NCI-H1436 treated with DMSO at 0.1 percent for 48 hours (cell line): ENCODE data around the gene ZP4.
"Not testable (repeated sequence)": the region's sequence is repeated elsewhere in the genome, so short reads cannot be mapped to it uniquely, and the experiment has no call there.

ENCODE experiments used
- DNase-seq: peaks from one replicate; lab custom pipeline; 2025; lab: John Stamatoyannopoulos, UW

ZP4 gene

GRCh38 chr1:237875291-237875690, 15.4 kb downstream of the ZP4 start:
- DNase-seq, result no peak

GRCh38 chr1:237873487-237874211, 17.1 kb downstream of the ZP4 start:
- DNase-seq, result no peak

GRCh38 chr1:237868817-237869600, 21.7 kb downstream of the ZP4 start:
- no peak for DNase-seq

- no peak for DNase-seq
Measured at GRCh38 chr1:237867380-237867888, 23.3 kb downstream of the ZP4 start.

- no peak for DNase-seq
Measured at GRCh38 chr1:237864338-237865244, 26.1 kb downstream of the ZP4 start.

GRCh38 chr1:237863234-237863633, 27.5 kb downstream of the ZP4 start:
- no peak for DNase-seq

GRCh38 chr1:237861944-237862343, 28.8 kb downstream of the ZP4 start:
- no peak for DNase-seq

- DNase-seq, result no peak
Measured at GRCh38 chr1:237858992-237859391, 31.7 kb downstream of the ZP4 start.

GRCh38 chr1:237857455-237857854, 33.3 kb downstream of the ZP4 start:
- DNase-seq, result no peak

GRCh38 chr1:237852342-237852741, 38.4 kb downstream of the ZP4 start:
- no peak for DNase-seq

- DNase-seq, result peak; percentile 18
Measured at GRCh38 chr1:237851210-237851845, 39.4 kb downstream of the ZP4 start.

GRCh38 chr1:237843516-237843915, 47.2 kb downstream of the ZP4 start:
- not testable (repeated sequence) for DNase-seq

- no peak for DNase-seq
Measured at GRCh38 chr1:237841485-237841884, 49.2 kb downstream of the ZP4 start.

- no peak for DNase-seq
Measured at GRCh38 chr1:237838904-237839534, 51.7 kb downstream of the ZP4 start.

GRCh38 chr1:237838320-237838719, 52.4 kb downstream of the ZP4 start:
- no peak for DNase-seq

- DNase-seq, result no peak
Measured at GRCh38 chr1:237834461-237834860, 56.3 kb downstream of the ZP4 start.

GRCh38 chr1:237834048-237834447, 56.7 kb downstream of the ZP4 start:
- DNase-seq, result no peak

- no peak for DNase-seq
Measured at GRCh38 chr1:237832858-237833257, 57.9 kb downstream of the ZP4 start.
